Measurements from ENCODE around the gene TNFRSF8. TPM values are rescaled to one million over a fixed set of nuclear protein-coding genes. Genes with fewer than 3 reads are reported as not detected.

TNFRSF8 gene
- polyA plus RNA-seq, 1 experiment = 0.22 TPM

GRCh38 chr1:12132078-12132477 lies 69.0 kb downstream of the TNFRSF8 start:
- no peak overlapping the region for H3K4me3 ChIP-seq (ENCODE audit: low read depth, low read length)
- no peak overlapping the region for H3K27ac ChIP-seq (ENCODE audit: low read depth, low read length)
- ChIA-PET CTCF (no interaction called here), POLR2A (no interaction called here)
- no peak for DNase-seq (ENCODE audit: low read depth, low spot score)
- H3K27me3 ChIP-seq (ENCODE audit: control insufficient read depth, insufficient read depth, low read length) = no peaks in the 10 kb centered on the region
- H3K9me3 ChIP-seq (ENCODE audit: control insufficient read depth, insufficient read depth, low read length) = no peaks in the 10 kb centered on the region
- TF ChIP-seq CTCF (IDR thresholded peaks at IDR 0.05; ENCODE audit: low read depth, low read length) = no peak

- H3K27ac ChIP-seq (ENCODE audit: low read depth, low read length) = no peak overlapping the region
- ChIA-PET CTCF (interaction anchor here (0.7 to 2.1 kb wide), 3 partner anchors 10 to 297 kb away, joined by 6 to 12 read pairs (median 10); no protein-coding TSS in a partner anchor), POLR2A (no interaction called here)
- peaks cover 2% of the 10 kb centered on the region for H3K27me3 ChIP-seq (ENCODE audit: control insufficient read depth, insufficient read depth, low read length)
- TF ChIP-seq CTCF (IDR thresholded peaks at IDR 0.05; ENCODE audit: low read depth, low read length) = no peak
- no peaks in the 10 kb centered on the region for H3K9me3 ChIP-seq (ENCODE audit: control insufficient read depth, insufficient read depth, low read length)
- DNase-seq (ENCODE audit: low read depth, low spot score) = no peak
- H3K4me3 ChIP-seq (ENCODE audit: low read depth, low read length) = no peak overlapping the region
These were observed 71.6 kb downstream of the TNFRSF8 start for GRCh38 chr1:12134716-12135115.

- TF ChIP-seq CTCF (IDR thresholded peaks at IDR 0.05; ENCODE audit: low read depth, low read length) = no peak
- ChIA-PET CTCF (interaction anchor here (1.2 kb wide), 1 partner anchor 11 kb away, joined by 6 read pairs; no protein-coding TSS in a partner anchor), POLR2A (no interaction called here)
- Histone ChIP-seq H3K27me3 (ENCODE audit: control insufficient read depth, insufficient read depth, low read length) (peaks cover 2% of the 10 kb centered on the region), H3K9me3 (ENCODE audit: control insufficient read depth, insufficient read depth, low read length) (no peaks in the 10 kb centered on the region), H3K4me3 (ENCODE audit: low read depth, low read length) (no peak overlapping the region), H3K27ac (ENCODE audit: low read depth, low read length) (no peak overlapping the region)
- DNase-seq (ENCODE audit: low read depth, low spot score) = no peak
These were observed 72.5 kb downstream of the TNFRSF8 start for GRCh38 chr1:12135612-12136011.

GRCh38 chr1:12136916-12137610 lies 74.0 kb downstream of the TNFRSF8 start:
- no peak for DNase-seq (ENCODE audit: low read depth, low spot score)
- Histone ChIP-seq H3K27me3 (ENCODE audit: control insufficient read depth, insufficient read depth, low read length) (peaks cover 2% of the 10 kb centered on the region), H3K9me3 (ENCODE audit: control insufficient read depth, insufficient read depth, low read length) (no peaks in the 10 kb centered on the region), H3K27ac (ENCODE audit: low read depth, low read length) (no peak overlapping the region), H3K4me3 (ENCODE audit: low read depth, low read length) (no peak overlapping the region)
- ChIA-PET POLR2A (interaction anchor here (0.6 to 0.7 kb wide), 2 partner anchors 8 to 28 kb away, joined by 4 to 7 read pairs; no protein-coding TSS in a partner anchor), CTCF (interaction anchor here (0.5 to 1.8 kb wide), 5 partner anchors 9 to 522 kb away, joined by 3 to 14 read pairs (median 4); no protein-coding TSS in a partner anchor)
- TF ChIP-seq CTCF (IDR thresholded peaks at IDR 0.05; ENCODE audit: low read depth, low read length) = no peak
